Vagina (tissue), 2 donors: ENCODE data around the gene CAPN7. TPM values are rescaled to one million over a fixed set of nuclear protein-coding genes. Genes with fewer than 3 reads are reported as not detected.
A peak's percentile ranks its signal among the peaks of the same experiment; 100 is the strongest.

Source experiments
- DNase-seq, 2 donors: peaks; one replicate each; pipeline ENCODE4 v3.0.0-alpha.2; 2017; ENCODE audit errors: extremely low spot score in 2 of 2
- H3K27ac ChIP-seq: fragments of 200-600 bp; sonication (generic); one replicate; pipeline ENCODE4 v1.5.1; 2019
- H3K27me3 ChIP-seq: fragments of 200-600 bp; sonication (generic); one replicate; pipeline ENCODE4 v1.5.1; 2019
- H3K36me3 ChIP-seq, 2 donors: fragments of 200-600 bp; sonication (generic); one replicate each; pipeline ENCODE4 v1.5.1; 2017 to 2019
- H3K4me1 ChIP-seq: fragments of 200-600 bp; sonication (generic); one replicate; pipeline ENCODE4 v1.5.1; 2019
- H3K4me3 ChIP-seq, 2 donors: fragments of 200-600 bp; sonication (generic); 1 replicate in 1 of 2; 2 replicates in 1 of 2; pipeline ENCODE4 v1.5.1; 2016 to 2019
- H3K9me3 ChIP-seq: fragments of 200-600 bp; sonication (generic); one replicate; pipeline ENCODE4 v1.5.1; 2019
- POLR2A ChIP-seq, 2 donors: fragments of 450-650 bp; IDR thresholded peaks; one replicate each; pipeline ENCODE4 v1.6.1; 2017; ENCODE audit warnings: antibody characterized with exemption in 2 of 2, mild to moderate bottlenecking in 2 of 2, moderate library complexity in 2 of 2
- POLR2AphosphoS5 ChIP-seq, 2 donors: sonication (generic); formaldehyde crosslinking; IDR thresholded peaks; one replicate each; pipeline ENCODE4 v1.9.0; 2017; ENCODE audit warnings: antibody characterized with exemption in 2 of 2, mild to moderate bottlenecking in 2 of 2, low read depth in 1 of 2; ENCODE audit not compliant: insufficient read depth in 1 of 2
- intact Hi-C: fragments of 100-400 bp; cut with DNase I; formaldehyde crosslinking; loops from one replicate; pipeline ENCODE4 v1.15.1; 2023
- total RNA-seq: library from RNA; depleted of rRNA; stranded (reverse); fragments of >200 nt; gene quantifications from one replicate; pipeline ENCODE4 v1.2.3, GENCODE V29; 2016
- TF ChIP-seq, protein P1 (sequence below), 3 experiments: fragments of 450-650 bp in 2 of 3; fragments of 200-600 bp in 1 of 3; sonication (generic) in 1 of 3; IDR thresholded peaks; one replicate each; pipeline ENCODE4 v1.5.1; 2017 to 2019; ENCODE audit warnings: antibody characterized with exemption in 3 of 3, mild to moderate bottlenecking in 2 of 3, moderate library complexity in 2 of 3

CAPN7 gene
- total RNA-seq, 1 donor from 2014 or later: 72.4 TPM

DNA sequence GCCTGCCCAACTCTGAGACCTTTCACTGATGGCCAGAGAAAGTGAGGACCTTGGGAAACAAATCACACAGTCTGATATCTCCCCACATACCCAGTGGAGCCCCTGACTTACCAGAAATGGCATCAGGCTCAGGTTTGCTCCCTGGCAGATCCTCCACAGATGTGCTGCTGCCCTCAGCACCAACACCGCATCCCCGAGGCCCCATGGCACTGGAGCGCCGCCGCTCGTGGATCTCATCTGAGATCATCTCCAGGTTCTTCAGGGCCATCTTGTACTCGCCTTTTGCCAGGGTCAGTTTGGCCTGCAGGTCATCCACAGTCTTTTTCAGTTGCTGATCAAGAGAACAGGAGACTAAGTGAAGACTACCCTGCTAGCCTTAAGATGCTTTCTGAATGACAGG, 52.7 kb downstream of the CAPN7 start:
- Histone ChIP-seq H3K36me3 (peaks cover 0 to 59% of the 10 kb centered on the region in 2 donors), H3K4me1 (peaks cover 8% of the 10 kb centered on the region), H3K27me3 (no peaks in the 10 kb centered on the region), H3K9me3 (no peaks in the 10 kb centered on the region), H3K27ac (no peak overlapping the region), H3K4me3 (no peak overlapping the region)
- intact Hi-C loops: no loop called here
- TF ChIP-seq POLR2AphosphoS5 (IDR thresholded peaks at IDR 0.05; ENCODE audit: insufficient read depth in 1 of 2, low read depth in 1 of 2): peak in 1 of 2 donors; percentile 38
- TF ChIP-seq POLR2A (IDR thresholded peaks at IDR 0.05): no peak
- peak in 1 of 2 donors; percentile 86 for DNase-seq

DNA sequence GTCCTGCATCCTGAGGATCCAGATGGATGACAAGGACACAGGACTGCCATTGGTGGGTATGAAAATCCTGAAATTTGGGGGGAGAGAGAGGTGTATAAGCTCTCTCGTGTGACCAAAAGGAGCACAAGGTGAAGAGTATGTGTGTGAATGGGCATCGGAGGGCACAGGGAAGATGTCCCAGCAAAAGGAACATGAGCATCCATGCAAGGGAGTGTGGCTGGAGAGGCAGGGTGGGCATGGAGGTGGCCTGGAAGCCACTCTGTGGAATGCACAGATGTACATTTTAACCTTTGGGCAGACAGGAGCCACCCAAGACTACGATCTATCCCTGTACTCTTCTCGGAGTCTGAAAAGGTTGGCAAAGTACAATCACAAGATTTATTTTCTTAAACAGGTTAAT, 54.5 kb downstream of the CAPN7 start:
- no peaks in the 10 kb centered on the region for H3K27me3 ChIP-seq
- peak overlapping the region; percentile 24 for H3K27ac ChIP-seq
- H3K36me3 ChIP-seq: peaks cover 0 to 48% of the 10 kb centered on the region in 2 donors
- intact Hi-C loops: no loop called here
- no peak for TF ChIP-seq POLR2A (IDR thresholded peaks at IDR 0.05)
- TF ChIP-seq, protein P1, sequence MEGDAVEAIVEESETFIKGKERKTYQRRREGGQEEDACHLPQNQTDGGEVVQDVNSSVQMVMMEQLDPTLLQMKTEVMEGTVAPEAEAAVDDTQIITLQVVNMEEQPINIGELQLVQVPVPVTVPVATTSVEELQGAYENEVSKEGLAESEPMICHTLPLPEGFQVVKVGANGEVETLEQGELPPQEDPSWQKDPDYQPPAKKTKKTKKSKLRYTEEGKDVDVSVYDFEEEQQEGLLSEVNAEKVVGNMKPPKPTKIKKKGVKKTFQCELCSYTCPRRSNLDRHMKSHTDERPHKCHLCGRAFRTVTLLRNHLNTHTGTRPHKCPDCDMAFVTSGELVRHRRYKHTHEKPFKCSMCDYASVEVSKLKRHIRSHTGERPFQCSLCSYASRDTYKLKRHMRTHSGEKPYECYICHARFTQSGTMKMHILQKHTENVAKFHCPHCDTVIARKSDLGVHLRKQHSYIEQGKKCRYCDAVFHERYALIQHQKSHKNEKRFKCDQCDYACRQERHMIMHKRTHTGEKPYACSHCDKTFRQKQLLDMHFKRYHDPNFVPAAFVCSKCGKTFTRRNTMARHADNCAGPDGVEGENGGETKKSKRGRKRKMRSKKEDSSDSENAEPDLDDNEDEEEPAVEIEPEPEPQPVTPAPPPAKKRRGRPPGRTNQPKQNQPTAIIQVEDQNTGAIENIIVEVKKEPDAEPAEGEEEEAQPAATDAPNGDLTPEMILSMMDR (IDR thresholded peaks at IDR 0.05): no peak
- TF ChIP-seq POLR2AphosphoS5 (IDR thresholded peaks at IDR 0.05; ENCODE audit: insufficient read depth in 1 of 2, low read depth in 1 of 2): no peak
- DNase-seq: no peak
- H3K9me3 ChIP-seq: no peaks in the 10 kb centered on the region
- H3K4me1 ChIP-seq: peaks cover 26% of the 10 kb centered on the region
- no peak overlapping the region for H3K4me3 ChIP-seq

DNA sequence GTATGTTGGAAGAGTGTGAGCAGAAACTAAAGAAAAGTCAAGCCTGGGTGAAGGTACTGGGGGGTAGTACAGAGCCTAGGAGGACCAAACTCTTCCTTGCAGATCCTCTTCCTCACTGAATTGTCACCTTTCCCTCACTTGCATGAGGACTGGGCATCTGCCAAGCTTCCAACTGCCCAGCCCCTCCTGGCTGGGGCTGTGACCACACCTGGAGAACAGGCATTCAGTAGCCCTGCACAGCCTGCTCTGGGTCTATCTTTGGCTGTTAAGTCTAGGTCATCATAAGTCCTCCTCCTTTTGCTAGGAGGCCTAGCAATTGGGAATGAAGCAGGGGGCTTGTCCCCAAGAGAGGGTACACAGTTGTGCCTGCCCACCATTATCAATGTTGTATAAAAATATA, 55.2 kb downstream of the CAPN7 start:
- TF ChIP-seq POLR2A (IDR thresholded peaks at IDR 0.05) (no peak), POLR2AphosphoS5 (IDR thresholded peaks at IDR 0.05; ENCODE audit: insufficient read depth in 1 of 2, low read depth in 1 of 2) (no peak)
- TF ChIP-seq, protein P1 (IDR thresholded peaks at IDR 0.05): no peak
- peaks cover 0 to 41% of the 10 kb centered on the region in 2 donors for H3K36me3 ChIP-seq
- intact Hi-C loops: no loop called here

DNA sequence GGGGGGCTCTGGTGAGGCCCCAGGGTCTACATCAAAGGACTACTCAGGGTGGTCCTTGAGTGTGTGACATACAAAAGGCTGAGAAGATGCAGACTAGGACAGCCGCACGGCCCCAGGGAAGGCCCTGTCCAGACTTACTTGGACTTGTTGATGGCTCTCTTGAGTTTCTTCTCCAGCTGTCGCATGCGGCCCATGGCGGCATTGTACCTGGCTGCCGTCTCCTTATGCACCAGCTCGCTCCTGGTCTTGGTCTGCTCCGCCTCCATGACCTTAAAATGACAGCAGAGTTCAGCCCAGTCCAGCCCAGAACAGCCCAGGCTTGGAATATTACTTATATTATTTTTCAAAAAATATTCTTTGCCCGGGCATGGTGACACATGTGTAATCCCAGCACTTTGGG, 56.0 kb downstream of the CAPN7 start:
- no peaks in the 10 kb centered on the region for H3K9me3 ChIP-seq
- peaks cover 0 to 33% of the 10 kb centered on the region in 2 donors for H3K36me3 ChIP-seq
- TF ChIP-seq POLR2AphosphoS5 (IDR thresholded peaks at IDR 0.05; ENCODE audit: insufficient read depth in 1 of 2, low read depth in 1 of 2) (peak in 1 of 2 donors; percentile 21), POLR2A (IDR thresholded peaks at IDR 0.05) (no peak)
- DNase-seq: no peak
- H3K27me3 ChIP-seq: no peaks in the 10 kb centered on the region
- H3K4me3 ChIP-seq: no peak overlapping the region
- intact Hi-C loops: loop anchor here (2.0 kb wide), 1 partner anchor 71 kb away; the partner anchor contains the start of gene SH3BP5
- no peak overlapping the region for H3K27ac ChIP-seq
- peaks cover 32% of the 10 kb centered on the region for H3K4me1 ChIP-seq

More for the DNA sequence above, 55.2 kb downstream of the CAPN7 start:
- no peaks in the 10 kb centered on the region for H3K9me3 ChIP-seq
- H3K27me3 ChIP-seq: no peaks in the 10 kb centered on the region
- peak in 1 of 2 donors; percentile 85 for DNase-seq
- no peak overlapping the region for H3K4me3 ChIP-seq
- peak overlapping the region; percentile 24 for H3K27ac ChIP-seq
- H3K4me1 ChIP-seq: peaks cover 32% of the 10 kb centered on the region

DNA sequence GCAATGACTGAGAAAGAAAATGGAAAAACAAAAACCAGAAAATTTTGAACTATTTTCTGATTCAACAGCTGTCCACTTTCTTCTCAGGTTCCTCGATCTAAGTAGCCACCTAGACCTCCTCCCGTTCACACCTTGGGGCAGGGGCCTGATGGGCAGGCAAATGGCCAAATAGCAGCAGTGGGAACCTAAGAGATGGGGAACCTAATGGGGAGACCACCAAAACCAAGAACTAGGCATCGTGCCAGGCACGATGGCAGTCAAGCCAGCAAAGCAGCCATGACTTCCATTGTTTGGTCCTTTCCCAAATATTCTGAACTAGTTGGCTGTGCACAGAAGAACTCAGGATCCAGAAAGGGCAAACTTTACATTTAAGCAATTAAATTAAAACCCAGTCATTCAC, 57.1 kb downstream of the CAPN7 start:
- Histone ChIP-seq H3K27ac (peak overlapping the region; percentile 70), H3K36me3 (peaks cover 0 to 25% of the 10 kb centered on the region in 2 donors), H3K4me1 (peaks cover 38% of the 10 kb centered on the region), H3K27me3 (no peaks in the 10 kb centered on the region), H3K4me3 (no peak overlapping the region), H3K9me3 (no peaks in the 10 kb centered on the region)
- DNase-seq: peak in 1 of 2 donors; percentile 86
- intact Hi-C loops: loop anchor here (2.0 kb wide), 1 partner anchor 70 kb away; the partner anchor contains the start of gene SH3BP5
- TF ChIP-seq, protein P1 (IDR thresholded peaks at IDR 0.05): no peak
- TF ChIP-seq POLR2A (IDR thresholded peaks at IDR 0.05): no peak
- TF ChIP-seq POLR2AphosphoS5 (IDR thresholded peaks at IDR 0.05; ENCODE audit: insufficient read depth in 1 of 2, low read depth in 1 of 2): no peak

DNA sequence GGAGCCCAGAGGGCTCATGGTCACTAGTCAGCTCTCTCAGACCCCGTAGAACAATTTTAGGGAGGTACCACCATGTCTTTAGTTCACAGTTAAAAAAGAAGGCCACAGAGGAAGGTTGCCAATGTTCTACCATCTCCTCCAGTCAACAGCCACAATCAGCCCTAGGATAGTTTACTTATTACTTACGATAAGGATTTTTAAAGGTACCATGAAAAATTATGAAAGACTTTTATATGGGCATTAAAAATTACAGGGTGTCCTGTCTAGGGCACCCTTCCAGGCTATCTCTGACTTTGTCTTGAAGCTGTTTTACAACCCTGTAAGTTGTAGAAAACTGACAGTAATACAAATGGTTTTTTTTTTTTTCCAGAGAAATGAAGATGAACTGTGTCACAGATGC, 57.9 kb downstream of the CAPN7 start:
- Histone ChIP-seq H3K9me3 (no peaks in the 10 kb centered on the region), H3K4me1 (peaks cover 46% of the 10 kb centered on the region), H3K27me3 (no peaks in the 10 kb centered on the region), H3K27ac (peak overlapping the region; percentile 70), H3K4me3 (no peak overlapping the region), H3K36me3 (peaks cover 0 to 17% of the 10 kb centered on the region in 2 donors)
- DNase-seq: no peak
- no peak for TF ChIP-seq POLR2A (IDR thresholded peaks at IDR 0.05)
- no peak for TF ChIP-seq POLR2AphosphoS5 (IDR thresholded peaks at IDR 0.05; ENCODE audit: insufficient read depth in 1 of 2, low read depth in 1 of 2)
- TF ChIP-seq, protein P1 (IDR thresholded peaks at IDR 0.05): no peak
- intact Hi-C loops: loop anchor here (2.0 kb wide), 1 partner anchor 69 kb away; the partner anchor contains the start of gene SH3BP5
